BE2C (cell line): ENCODE data around the gene CORO2A.

Experiments used
- DNase-seq: peaks from one replicate; pipeline ENCODE4 v3.0.0-alpha.2; 2020
- H3K27me3 ChIP-seq: fragments of 250-450 bp; sonication (Bioruptor Pico); 2 replicates; pipeline ENCODE4 v1.5.1; 2020; ENCODE audit warnings: mild to moderate bottlenecking
- H3K36me3 ChIP-seq: fragments of 250-450 bp; sonication (Bioruptor Pico); 2 replicates; pipeline ENCODE4 v1.5.1; 2020; ENCODE audit warnings: mild to moderate bottlenecking
- H3K4me1 ChIP-seq: fragments of 250-450 bp; sonication (Bioruptor Pico); 2 replicates; pipeline ENCODE4 v1.5.1; 2020
- H3K4me3 ChIP-seq: 2 replicates; pipeline ENCODE4 v1.5.1; 2011; ENCODE audit warnings: low read depth, low read length
- H3K9me3 ChIP-seq: fragments of 250-450 bp; sonication (Bioruptor Pico); 2 replicates; pipeline ENCODE4 v1.5.1; 2020
- CTCF ChIP-seq: IDR thresholded peaks from 2 replicates; pipeline ENCODE4 v1.5.1; 2012; ENCODE audit warnings: mild to moderate bottlenecking, low read depth, low read length

Gene CORO2A

GRCh38 chr9:98229090-98229395, 36.6 kb upstream of the CORO2A start:
- Histone ChIP-seq H3K27me3 (no peaks in the 10 kb centered on the region), H3K4me1 (no peaks in the 10 kb centered on the region), H3K4me3 (no peak overlapping the region), H3K9me3 (no peaks in the 10 kb centered on the region), H3K36me3 (no peaks in the 10 kb centered on the region)
- no peak for DNase-seq
- no peak for TF ChIP-seq CTCF

GRCh38 chr9:98228392-98229089, 36.1 kb upstream of the CORO2A start:
- no peak for TF ChIP-seq CTCF
- Histone ChIP-seq H3K9me3 (no peaks in the 10 kb centered on the region), H3K4me1 (no peaks in the 10 kb centered on the region), H3K4me3 (no peak overlapping the region), H3K36me3 (no peaks in the 10 kb centered on the region), H3K27me3 (no peaks in the 10 kb centered on the region)
- DNase-seq, result no peak

GRCh38 chr9:98227883-98228282, 35.4 kb upstream of the CORO2A start:
- H3K9me3 ChIP-seq, result no peaks in the 10 kb centered on the region
- no peak overlapping the region for H3K4me3 ChIP-seq
- TF ChIP-seq CTCF, result no peak
- DNase-seq, result no peak
- no peaks in the 10 kb centered on the region for H3K36me3 ChIP-seq
- H3K27me3 ChIP-seq, result no peaks in the 10 kb centered on the region
- H3K4me1 ChIP-seq, result no peaks in the 10 kb centered on the region

GRCh38 chr9:98226957-98227356, 34.5 kb upstream of the CORO2A start:
- Histone ChIP-seq H3K4me1 (no peaks in the 10 kb centered on the region), H3K36me3 (no peaks in the 10 kb centered on the region)

GRCh38 chr9:98226516-98226915, 34.1 kb upstream of the CORO2A start:
- TF ChIP-seq CTCF, result no peak
- H3K4me1 ChIP-seq, result no peaks in the 10 kb centered on the region
- H3K36me3 ChIP-seq, result no peaks in the 10 kb centered on the region

More at GRCh38 chr9:98226957-98227356, 34.5 kb upstream of the CORO2A start:
- Histone ChIP-seq H3K4me3 (no peak overlapping the region), H3K27me3 (no peaks in the 10 kb centered on the region), H3K9me3 (no peaks in the 10 kb centered on the region)
- DNase-seq, result no peak
- TF ChIP-seq CTCF, result no peak

GRCh38 chr9:98225015-98225442, 32.6 kb upstream of the CORO2A start:
- Histone ChIP-seq H3K4me3 (no peak overlapping the region), H3K27me3 (no peaks in the 10 kb centered on the region), H3K9me3 (no peaks in the 10 kb centered on the region), H3K36me3 (no peaks in the 10 kb centered on the region), H3K4me1 (no peaks in the 10 kb centered on the region)
- no peak for DNase-seq
- no peak for TF ChIP-seq CTCF

More at GRCh38 chr9:98226516-98226915, 34.1 kb upstream of the CORO2A start:
- no peaks in the 10 kb centered on the region for H3K27me3 ChIP-seq
- no peaks in the 10 kb centered on the region for H3K9me3 ChIP-seq
- DNase-seq, result no peak
- H3K4me3 ChIP-seq, result no peak overlapping the region
